Panc1 (cell line): ENCODE results near the gene ZSCAN31. TPM values are rescaled to one million over a fixed set of nuclear protein-coding genes. Genes with fewer than 3 reads are reported as not detected.
A peak's percentile ranks its signal among the peaks of the same experiment; 100 is the strongest.

ENCODE experiments used
- ATAC-seq: fragments of 200-7000 bp; cut with Tn5 transposase; 2 replicates; pipeline ENCODE4 v1.9.1; 2020; ENCODE audit warnings: mild to moderate bottlenecking, moderate library complexity
- BruUV-seq: library from RNA; stranded (reverse); fragments of 400-500 nt; replicated peaks from 2 replicates; lab custom pipeline; 2021; lab: Mats Ljungman, UMichigan
- CTCF ChIA-PET: fragments of 300-600 bp; sonication (Branson Sonifier 250); formaldehyde crosslinking; loops from one replicate; lab custom pipeline; 2022; ENCODE audit warnings: antibody characterized with exemption; lab: Charles Lee
- POLR2A ChIA-PET: fragments of 300-600 bp; sonication (Branson Sonifier 250); formaldehyde crosslinking; loops from one replicate; lab custom pipeline; 2022; ENCODE audit warnings: antibody characterized with exemption; lab: Charles Lee
- DNase-seq: peaks from one replicate; pipeline ENCODE4 v3.0.0-alpha.2; 2010; ENCODE audit warnings: low read depth, low spot score
- H3K27ac ChIP-seq: 2 replicates; pipeline ENCODE4 v1.5.1; 2011; ENCODE audit warnings: mild to moderate bottlenecking, low read length, inconsistent platforms
- H3K27me3 ChIP-seq: fragments of 200-500 bp; sonication (Bioruptor generic); 2 replicates; pipeline ENCODE4 v1.6.0; 2014; ENCODE audit warnings: low read length, inconsistent platforms; ENCODE audit not compliant: control insufficient read depth, insufficient read depth
- H3K36me3 ChIP-seq: fragments of 200-500 bp; sonication (Bioruptor generic); 2 replicates; pipeline ENCODE4 v1.5.1; 2014; ENCODE audit warnings: inconsistent platforms, mild to moderate bottlenecking, low read length, moderate library complexity; ENCODE audit not compliant: control insufficient read depth, insufficient read depth
- H3K4me1 ChIP-seq: 2 replicates; pipeline ENCODE4 v1.5.1; 2011; ENCODE audit warnings: inconsistent platforms, mild to moderate bottlenecking, low read length, moderate library complexity; ENCODE audit not compliant: control insufficient read depth, insufficient read depth
- H3K4me3 ChIP-seq, 2 experiments: 2 replicates each; pipeline ENCODE4 v1.5.1; 2011 to 2012; ENCODE audit warnings: low read depth in 2 of 2, low read length in 2 of 2, mild to moderate bottlenecking in 2 of 2, inconsistent platforms in 1 of 2, moderate library complexity in 1 of 2
- H3K9me3 ChIP-seq: fragments of 200-500 bp; sonication (Bioruptor generic); 2 replicates; pipeline ENCODE4 v1.5.1; 2014; ENCODE audit warnings: low read depth, mild to moderate bottlenecking, inconsistent platforms, low read length, moderate library complexity; ENCODE audit not compliant: control insufficient read depth, insufficient read depth
- CTCF ChIP-seq: fragments of 450-650 bp; IDR thresholded peaks from 2 replicates; pipeline ENCODE4 v1.5.1; 2017; ENCODE audit warnings: mild to moderate bottlenecking
- POLR2AphosphoS5 ChIP-seq: IDR thresholded peaks from 2 replicates; pipeline ENCODE4 v1.6.1; 2012; ENCODE audit warnings: mild to moderate bottlenecking, low read depth, low read length, moderate library complexity
- SIN3A ChIP-seq: IDR thresholded peaks from 2 replicates; pipeline ENCODE4 v1.6.1; 2012; ENCODE audit warnings: low read depth, mild to moderate bottlenecking, low read length, moderate library complexity, borderline replicate concordance; ENCODE audit not compliant: insufficient read depth
- TCF7L2 ChIP-seq: IDR thresholded peaks from 2 replicates; pipeline ENCODE4 v1.6.1; 2011; ENCODE audit warnings: mild to moderate bottlenecking, low read depth, low read length, inconsistent platforms
- in situ Hi-C: cut with HindIII; loops from 2 replicates; pipeline ENCODE4 v1.10.0; 2016; ENCODE audit warnings: low sequenced_read_pairs, low pct_unique_long_range_greater_than_20kb
- intact Hi-C: fragments of 100-400 bp; cut with micrococcal nuclease; formaldehyde crosslinking; loops from one replicate; pipeline ENCODE4 v1.10.0; 2022; ENCODE audit not compliant: unreplicated experiment
- total RNA-seq: library from RNA; stranded (reverse); gene quantifications from one replicate; pipeline ENCODE4 v1.2.1, GENCODE V29; 2021; ENCODE audit not compliant: unreplicated experiment
- TF ChIP-seq, protein P1 (sequence below), 2 experiments: IDR thresholded peaks; 2 replicates each; pipeline ENCODE4 v1.6.1; 2011 to 2012; ENCODE audit warnings: low read depth in 2 of 2, control low read depth in 1 of 2, low read length in 1 of 2, mild to moderate bottlenecking in 1 of 2, moderate library complexity in 1 of 2; ENCODE audit not compliant: insufficient read depth in 1 of 2

Gene ZSCAN31
- total RNA-seq, 1 experiment from 2014 or later, result 10.4 TPM

- ChIA-PET CTCF (no interaction called here), POLR2A (interaction anchor here (0.7 to 0.9 kb wide), 2 partner anchors 10 to 13 kb away, joined by 6 to 8 read pairs; partner anchors contain the start of gene ZSCAN31)
- intact Hi-C loops (no loop called here), in situ Hi-C loops (no loop called here)
- no peak for TF ChIP-seq TCF7L2
- no peak for TF ChIP-seq POLR2AphosphoS5
- TF ChIP-seq CTCF, result no peak
- TF ChIP-seq, protein P1, sequence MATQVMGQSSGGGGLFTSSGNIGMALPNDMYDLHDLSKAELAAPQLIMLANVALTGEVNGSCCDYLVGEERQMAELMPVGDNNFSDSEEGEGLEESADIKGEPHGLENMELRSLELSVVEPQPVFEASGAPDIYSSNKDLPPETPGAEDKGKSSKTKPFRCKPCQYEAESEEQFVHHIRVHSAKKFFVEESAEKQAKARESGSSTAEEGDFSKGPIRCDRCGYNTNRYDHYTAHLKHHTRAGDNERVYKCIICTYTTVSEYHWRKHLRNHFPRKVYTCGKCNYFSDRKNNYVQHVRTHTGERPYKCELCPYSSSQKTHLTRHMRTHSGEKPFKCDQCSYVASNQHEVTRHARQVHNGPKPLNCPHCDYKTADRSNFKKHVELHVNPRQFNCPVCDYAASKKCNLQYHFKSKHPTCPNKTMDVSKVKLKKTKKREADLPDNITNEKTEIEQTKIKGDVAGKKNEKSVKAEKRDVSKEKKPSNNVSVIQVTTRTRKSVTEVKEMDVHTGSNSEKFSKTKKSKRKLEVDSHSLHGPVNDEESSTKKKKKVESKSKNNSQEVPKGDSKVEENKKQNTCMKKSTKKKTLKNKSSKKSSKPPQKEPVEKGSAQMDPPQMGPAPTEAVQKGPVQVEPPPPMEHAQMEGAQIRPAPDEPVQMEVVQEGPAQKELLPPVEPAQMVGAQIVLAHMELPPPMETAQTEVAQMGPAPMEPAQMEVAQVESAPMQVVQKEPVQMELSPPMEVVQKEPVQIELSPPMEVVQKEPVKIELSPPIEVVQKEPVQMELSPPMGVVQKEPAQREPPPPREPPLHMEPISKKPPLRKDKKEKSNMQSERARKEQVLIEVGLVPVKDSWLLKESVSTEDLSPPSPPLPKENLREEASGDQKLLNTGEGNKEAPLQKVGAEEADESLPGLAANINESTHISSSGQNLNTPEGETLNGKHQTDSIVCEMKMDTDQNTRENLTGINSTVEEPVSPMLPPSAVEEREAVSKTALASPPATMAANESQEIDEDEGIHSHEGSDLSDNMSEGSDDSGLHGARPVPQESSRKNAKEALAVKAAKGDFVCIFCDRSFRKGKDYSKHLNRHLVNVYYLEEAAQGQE (IDR thresholded peaks at IDR 0.05; ENCODE audit: insufficient read depth in 1 of 2, low read depth in 2 of 2, low read length in 1 of 2), result no peak
- no peak for TF ChIP-seq SIN3A
- peak overlapping the region; percentile 73 to 75 for H3K4me3 ChIP-seq
- H3K4me1 ChIP-seq, result peaks cover 20% of the 10 kb centered on the region
- peak overlapping the region; percentile 93 for H3K27ac ChIP-seq
- no peak for ATAC-seq
- H3K27me3 ChIP-seq, result no peaks in the 10 kb centered on the region
- no TSS peak for BruUV-seq
- DNase-seq, result no peak
- no peaks in the 10 kb centered on the region for H3K9me3 ChIP-seq
- H3K36me3 ChIP-seq, result peaks cover 2% of the 10 kb centered on the region; the same call in 1 of the 2 replicates
These were observed 13.5 kb upstream of the ZSCAN31 start for GRCh38 chr6:28349344-28349891.

- BruUV-seq, result no TSS peak
- TF ChIP-seq SIN3A, result no peak
- TF ChIP-seq TCF7L2, result no peak
- TF ChIP-seq, protein P1 (IDR thresholded peaks at IDR 0.05; ENCODE audit: insufficient read depth in 1 of 2, low read depth in 2 of 2, low read length in 1 of 2), result no peak
- no peak for TF ChIP-seq POLR2AphosphoS5
- TF ChIP-seq CTCF, result no peak
- ATAC-seq, result no peak
- in situ Hi-C loops, result no loop called here
- intact Hi-C loops, result no loop called here
- POLR2A ChIA-PET, result no interaction called here
- CTCF ChIA-PET, result no interaction called here
- no peak for DNase-seq
- no peak overlapping the region for H3K4me3 ChIP-seq
- H3K36me3 ChIP-seq, result peaks cover 2% of the 10 kb centered on the region; the same call in 1 of the 2 replicates
- no peak overlapping the region for H3K27ac ChIP-seq
- H3K9me3 ChIP-seq, result no peaks in the 10 kb centered on the region
- no peaks in the 10 kb centered on the region for H3K27me3 ChIP-seq
- H3K4me1 ChIP-seq, result peaks cover 5% of the 10 kb centered on the region
These were observed 11.2 kb upstream of the ZSCAN31 start for GRCh38 chr6:28347119-28347518.
